HFF-Myc (cell line): ENCODE measurements around the gene GSTCD.
A peak's percentile ranks its signal among the peaks of the same experiment; 100 is the strongest.

ENCODE experiments used
- DNase-seq: peaks from one replicate; pipeline ENCODE4 v3.0.0-alpha.2; 2011; ENCODE audit warnings: low read depth; ENCODE audit errors: extremely low read depth
- H3K4me3 ChIP-seq: replicated peaks from 2 replicates; pipeline ENCODE4 v1.5.1; 2011; ENCODE audit warnings: low read depth, mild to moderate bottlenecking, control low read depth, low read length
- TF ChIP-seq, protein P1 (sequence below): IDR thresholded peaks from 2 replicates; pipeline ENCODE4 v1.5.1; 2012; ENCODE audit warnings: mild to moderate bottlenecking, low read depth, low read length, control low read depth; ENCODE audit errors: missing control alignments

GSTCD gene

DNA sequence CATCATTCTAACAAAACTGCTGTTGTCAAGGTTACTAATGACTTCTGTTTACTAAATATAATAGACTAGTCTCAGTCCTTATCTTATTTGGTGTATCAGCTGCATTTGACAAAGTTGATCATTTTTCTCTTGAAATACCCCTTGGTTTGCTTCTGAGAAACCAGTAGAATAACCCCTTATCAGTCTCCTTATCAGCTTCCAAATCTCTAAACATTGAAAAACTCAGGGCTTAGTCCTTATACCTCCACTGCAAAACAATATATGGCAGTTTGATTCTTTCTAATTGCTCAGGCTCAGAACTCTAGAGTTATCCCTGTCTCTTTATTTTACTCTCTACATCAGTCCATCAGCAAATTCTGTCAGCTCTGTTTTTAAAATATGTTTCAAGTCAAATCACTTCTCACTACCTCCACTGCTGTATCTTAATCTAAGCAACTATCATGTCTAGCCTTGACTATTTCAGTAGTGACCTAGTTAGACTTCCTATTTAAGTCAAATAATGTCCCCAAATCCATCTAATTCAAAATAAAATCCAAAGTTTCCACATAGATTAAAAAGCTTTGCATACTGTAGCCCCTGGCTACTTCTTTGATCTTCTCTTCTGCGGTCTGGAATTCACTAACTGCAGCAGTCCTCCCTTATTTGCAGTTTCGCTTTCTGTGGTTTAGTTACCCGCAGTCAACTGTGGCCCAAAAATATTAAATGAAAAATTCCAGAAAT is 99.6 kb downstream of the GSTCD start:
- no peak overlapping the region for H3K4me3 ChIP-seq
- DNase-seq, result no peak
- TF ChIP-seq, protein P1, sequence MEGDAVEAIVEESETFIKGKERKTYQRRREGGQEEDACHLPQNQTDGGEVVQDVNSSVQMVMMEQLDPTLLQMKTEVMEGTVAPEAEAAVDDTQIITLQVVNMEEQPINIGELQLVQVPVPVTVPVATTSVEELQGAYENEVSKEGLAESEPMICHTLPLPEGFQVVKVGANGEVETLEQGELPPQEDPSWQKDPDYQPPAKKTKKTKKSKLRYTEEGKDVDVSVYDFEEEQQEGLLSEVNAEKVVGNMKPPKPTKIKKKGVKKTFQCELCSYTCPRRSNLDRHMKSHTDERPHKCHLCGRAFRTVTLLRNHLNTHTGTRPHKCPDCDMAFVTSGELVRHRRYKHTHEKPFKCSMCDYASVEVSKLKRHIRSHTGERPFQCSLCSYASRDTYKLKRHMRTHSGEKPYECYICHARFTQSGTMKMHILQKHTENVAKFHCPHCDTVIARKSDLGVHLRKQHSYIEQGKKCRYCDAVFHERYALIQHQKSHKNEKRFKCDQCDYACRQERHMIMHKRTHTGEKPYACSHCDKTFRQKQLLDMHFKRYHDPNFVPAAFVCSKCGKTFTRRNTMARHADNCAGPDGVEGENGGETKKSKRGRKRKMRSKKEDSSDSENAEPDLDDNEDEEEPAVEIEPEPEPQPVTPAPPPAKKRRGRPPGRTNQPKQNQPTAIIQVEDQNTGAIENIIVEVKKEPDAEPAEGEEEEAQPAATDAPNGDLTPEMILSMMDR, result no peak

DNA sequence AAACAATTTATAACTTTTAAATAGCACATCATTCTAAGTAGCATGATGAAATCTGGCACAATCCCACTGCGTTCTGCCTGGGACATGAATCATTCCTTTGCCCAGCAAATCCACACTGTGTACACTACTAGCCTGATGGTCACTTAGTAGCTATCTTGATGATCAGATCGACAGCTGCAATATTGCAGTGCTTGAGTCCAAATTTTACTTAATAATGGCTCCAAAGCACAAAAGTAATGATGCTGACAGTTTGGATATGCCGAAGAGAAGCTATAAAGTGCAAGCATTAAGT is 100.1 kb downstream of the GSTCD start:
- TF ChIP-seq, protein P1, result no peak
- DNase-seq, result peak; percentile 5
- no peak overlapping the region for H3K4me3 ChIP-seq

DNA sequence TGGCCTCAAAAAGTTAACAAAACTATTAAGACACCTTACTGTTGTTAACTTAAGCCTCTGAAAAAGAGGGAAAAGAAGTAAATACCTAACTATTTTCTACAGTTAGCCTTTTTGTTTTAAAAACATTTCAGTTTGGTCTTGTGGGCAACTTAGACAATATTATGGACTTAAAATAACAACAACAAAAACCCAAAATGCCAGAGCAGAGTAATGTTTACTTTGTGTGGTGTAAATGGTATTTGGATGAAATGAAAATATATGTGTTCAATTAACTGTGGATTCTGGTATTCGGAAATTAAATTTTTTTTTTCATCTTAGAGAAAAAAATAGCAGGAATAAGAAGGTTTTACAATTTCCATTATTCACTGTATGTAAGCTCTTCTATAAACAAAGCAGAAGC is 107.1 kb downstream of the GSTCD start:
- H3K4me3 ChIP-seq, result no peak overlapping the region
- DNase-seq, result no peak
- TF ChIP-seq, protein P1, result no peak

DNA sequence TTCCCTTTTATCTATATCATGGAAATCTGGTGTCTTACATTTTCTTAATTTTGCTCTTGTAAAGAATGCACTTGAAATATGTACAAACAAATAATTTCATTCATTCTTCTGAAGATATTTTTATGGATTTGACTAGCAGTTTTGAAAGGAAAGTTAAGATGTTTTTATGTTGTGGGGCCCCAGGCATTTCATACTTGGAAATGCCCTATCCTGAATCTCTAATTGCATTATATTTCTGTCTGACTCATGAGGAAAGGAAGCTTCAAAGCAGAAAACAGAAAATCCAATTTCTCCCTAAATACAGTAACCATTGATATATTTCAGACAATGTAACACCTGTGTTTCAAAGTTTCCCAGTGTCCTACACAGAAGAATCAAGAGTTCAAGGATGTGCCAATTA is 113.5 kb downstream of the GSTCD start:
- TF ChIP-seq, protein P1, result no peak
- H3K4me3 ChIP-seq, result no peak overlapping the region
- DNase-seq, result no peak

DNA sequence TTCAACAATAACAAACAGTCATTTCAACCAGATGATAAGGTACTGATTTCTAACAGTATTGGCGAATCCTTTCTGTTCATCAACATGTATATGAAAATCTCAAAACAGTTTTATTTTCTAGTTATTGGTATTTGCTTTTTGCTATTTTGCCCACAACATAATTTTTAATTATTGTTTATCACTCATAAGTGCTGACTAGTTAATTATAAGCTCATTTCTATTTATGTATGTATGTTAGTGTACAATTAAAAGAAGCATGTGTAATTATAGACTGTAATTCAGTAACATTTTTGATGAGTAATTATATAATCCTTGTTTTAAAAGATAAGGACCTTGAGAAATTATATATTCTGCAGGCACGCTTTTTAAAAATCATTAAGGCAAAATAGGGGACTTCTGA is 119.5 kb downstream of the GSTCD start:
- H3K4me3 ChIP-seq, result no peak overlapping the region
- DNase-seq, result no peak
- TF ChIP-seq, protein P1, result no peak

DNA sequence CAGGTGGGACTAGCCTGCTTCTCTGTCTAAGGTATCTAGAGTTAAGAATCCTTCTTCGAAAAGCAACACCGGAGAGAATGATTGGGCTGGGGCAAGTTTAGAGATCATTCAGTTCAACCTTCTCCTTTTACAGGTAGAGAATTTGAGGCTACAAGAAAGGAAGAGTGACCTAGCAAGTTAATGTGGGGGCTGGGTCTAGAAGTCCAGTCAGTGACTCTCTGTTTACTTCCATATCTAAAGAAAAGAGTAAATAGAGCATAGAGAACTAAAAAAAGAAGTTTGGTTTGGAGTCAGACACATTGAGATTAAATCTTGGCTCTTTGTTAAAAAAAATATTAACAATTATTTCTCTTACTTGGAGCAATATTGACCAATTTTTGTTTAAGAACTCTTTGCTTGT is 122.6 kb downstream of the GSTCD start:
- no peak overlapping the region for H3K4me3 ChIP-seq
- DNase-seq, result no peak
- TF ChIP-seq, protein P1, result no peak

DNA sequence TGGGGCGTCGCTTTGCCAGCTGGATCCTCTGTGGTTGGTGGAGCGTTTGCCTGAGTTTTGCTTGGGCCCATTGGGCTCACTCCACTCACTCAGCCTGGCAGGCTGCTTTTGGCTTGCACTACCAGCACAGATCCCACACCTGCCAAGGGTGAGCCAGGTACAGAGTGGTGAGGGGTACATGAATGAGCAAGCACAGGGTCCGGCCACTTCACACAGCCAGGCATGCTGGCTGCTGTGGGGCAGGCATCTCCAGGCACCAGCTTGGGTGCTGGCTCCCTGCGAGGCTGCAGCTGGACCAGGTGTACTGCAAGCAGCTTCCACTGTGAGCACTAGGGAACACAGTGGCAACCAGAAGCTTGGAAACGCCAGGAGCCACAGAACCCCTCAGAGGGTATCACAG is 126.6 kb downstream of the GSTCD start:
- TF ChIP-seq, protein P1, result no peak
- no peak overlapping the region for H3K4me3 ChIP-seq
- no peak for DNase-seq
